ENCODE measurements around the gene FLYWCH1. TPM values are rescaled to one million over a fixed set of nuclear protein-coding genes. Genes with fewer than 3 reads are reported as not detected.
A peak's percentile ranks its signal among the peaks of the same experiment; 100 is the strongest.

The FLYWCH1 gene
- total and polyA plus RNA-seq, 5 donors, result 28.9 to 43.9 (median 36.1) TPM

- Histone ChIP-seq H3K9me3 (ENCODE audit: control insufficient read depth, low read length) (no peaks in the 10 kb centered on the region), H3K4me1 (ENCODE audit: control insufficient read depth, insufficient read depth, low read length) (no peaks in the 10 kb centered on the region), H3K4me3 (ENCODE audit: low read length) (no peak overlapping the region), H3K27me3 (ENCODE audit: control insufficient read depth, insufficient read depth) (no peaks in the 10 kb centered on the region), H3K27ac (ENCODE audit: low read length) (no peak overlapping the region)
- WGBS, result 56% methylated on average over 8 of the region's 8 CpGs
- intact Hi-C loops (cut with DNase I), result no loop called here
- DNase-seq (no peak), ATAC-seq (no peak)
Observed at GRCh38 chr16:2988590-2989099, 76.9 kb downstream of the FLYWCH1 start.

- no peaks in the 10 kb centered on the region for H3K4me1 ChIP-seq (ENCODE audit: control insufficient read depth, insufficient read depth, low read length)
- no peaks in the 10 kb centered on the region for H3K27me3 ChIP-seq (ENCODE audit: control insufficient read depth, insufficient read depth)
- no peak overlapping the region for H3K4me3 ChIP-seq (ENCODE audit: low read length)
- intact Hi-C loops (cut with DNase I), result no loop called here
- peak in 1 of 3 donors; percentile 54 for DNase-seq
- H3K27ac ChIP-seq (ENCODE audit: low read length), result no peak overlapping the region
- 73% methylated on average over 10 of the region's 10 CpGs for WGBS
- H3K9me3 ChIP-seq (ENCODE audit: control insufficient read depth, low read length), result no peaks in the 10 kb centered on the region
- no peak for ATAC-seq
Observed at GRCh38 chr16:2990891-2991290, 79.2 kb downstream of the FLYWCH1 start.

DNA sequence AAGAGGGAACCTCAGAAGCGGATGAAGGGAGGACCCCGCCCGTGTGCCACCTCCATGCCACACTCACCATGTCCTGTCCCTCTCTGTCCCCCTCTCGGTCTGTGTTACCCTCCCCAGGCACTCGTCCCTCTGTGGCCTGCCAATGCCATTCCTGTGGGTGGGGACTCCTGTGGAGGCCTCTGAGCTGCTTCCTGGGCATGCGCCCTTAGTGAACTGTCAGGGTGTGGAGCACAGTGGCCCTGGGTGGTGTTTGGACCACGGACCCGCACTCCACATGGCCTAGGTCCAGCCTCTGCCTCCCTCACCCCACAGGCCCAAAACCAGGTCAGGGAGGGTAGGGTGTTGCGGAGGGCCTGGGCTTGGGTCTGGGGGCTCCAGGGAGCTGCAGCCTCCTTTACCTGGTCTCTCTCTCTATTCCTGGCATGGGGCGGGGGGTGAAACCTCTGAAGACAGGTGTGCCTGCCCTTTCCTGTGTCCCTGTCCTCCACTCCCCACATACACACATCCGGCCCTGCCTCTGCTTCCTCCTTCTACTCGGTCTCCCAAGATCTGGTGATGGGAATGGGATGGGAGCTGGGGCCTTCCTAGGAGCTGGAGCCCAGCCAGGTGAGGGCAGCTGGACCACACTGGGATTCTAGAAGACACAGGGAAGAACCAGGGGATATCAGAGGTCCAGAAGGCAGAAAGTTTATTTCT, 80.0 kb downstream of the FLYWCH1 start:
- ATAC-seq (no peak), DNase-seq (no peak)
- Histone ChIP-seq H3K27ac (ENCODE audit: low read length) (no peak overlapping the region), H3K4me1 (ENCODE audit: control insufficient read depth, insufficient read depth, low read length) (no peaks in the 10 kb centered on the region), H3K4me3 (ENCODE audit: low read length) (no peak overlapping the region), H3K27me3 (ENCODE audit: control insufficient read depth, insufficient read depth) (no peaks in the 10 kb centered on the region), H3K9me3 (ENCODE audit: control insufficient read depth, low read length) (no peaks in the 10 kb centered on the region)
- 89% methylated on average over 12 of the region's 12 CpGs for WGBS
- intact Hi-C loops (cut with DNase I), result no loop called here

DNA sequence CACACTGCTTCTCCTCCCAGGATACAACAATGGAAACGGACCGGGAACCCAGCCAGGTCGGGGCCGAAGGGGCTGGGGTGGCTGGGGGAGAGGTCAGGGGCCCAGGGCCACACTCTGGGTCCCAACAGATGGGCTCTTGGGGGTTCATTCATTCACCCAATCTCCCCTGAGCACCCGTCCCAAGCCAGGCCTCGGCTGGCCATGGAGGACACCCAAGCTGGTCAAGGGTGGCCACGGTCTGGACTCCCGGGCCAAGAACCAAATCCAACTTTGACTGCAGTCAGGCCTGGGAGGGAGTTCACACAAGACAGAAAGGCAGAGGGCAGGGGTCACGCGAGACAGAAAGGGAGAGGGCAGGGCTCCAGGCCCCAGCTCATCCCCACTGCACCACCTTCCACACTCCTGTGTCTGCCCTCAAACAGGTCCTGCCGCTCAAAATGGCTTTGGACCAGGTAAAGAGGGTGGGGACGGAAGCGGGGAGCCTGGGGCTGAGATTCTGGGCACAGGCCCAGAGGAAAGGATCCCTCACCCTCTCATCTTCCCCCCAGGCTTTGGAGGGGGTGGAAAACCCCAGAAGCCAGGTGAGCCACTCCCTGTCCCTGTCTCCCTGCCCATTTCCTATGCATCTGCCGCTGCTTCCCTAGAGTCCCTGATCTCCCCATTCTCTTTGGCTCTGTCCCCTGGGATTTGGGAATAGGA, 80.8 kb downstream of the FLYWCH1 start:
- no peak for DNase-seq
- no peak for ATAC-seq
- Histone ChIP-seq H3K27ac (ENCODE audit: low read length) (no peak overlapping the region), H3K9me3 (ENCODE audit: control insufficient read depth, low read length) (no peaks in the 10 kb centered on the region), H3K27me3 (ENCODE audit: control insufficient read depth, insufficient read depth) (no peaks in the 10 kb centered on the region), H3K4me3 (ENCODE audit: low read length) (no peak overlapping the region), H3K4me1 (ENCODE audit: control insufficient read depth, insufficient read depth, low read length) (no peaks in the 10 kb centered on the region)
- intact Hi-C loops (cut with DNase I), result no loop called here
- WGBS, result 81% methylated on average over 14 of the region's 14 CpGs

DNA sequence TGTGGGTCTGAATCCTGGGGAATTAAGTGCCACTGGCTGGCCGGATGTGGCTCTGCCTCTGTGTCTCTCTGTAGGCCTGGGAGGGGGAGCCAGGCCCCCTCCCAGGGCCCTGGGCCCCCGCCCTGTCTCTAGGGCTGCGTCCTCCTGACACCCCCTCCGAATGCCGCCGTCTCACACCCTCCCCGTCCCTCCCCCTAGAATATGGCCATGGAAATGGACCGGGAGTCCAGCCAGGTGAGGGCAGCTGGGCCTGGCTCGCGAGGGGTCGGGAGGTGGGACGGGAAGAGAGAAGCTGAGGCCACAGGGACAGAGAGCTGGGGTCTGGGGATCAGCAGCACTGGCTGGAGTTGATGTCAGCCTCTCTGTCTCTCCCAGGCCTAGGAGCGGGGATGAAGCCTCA, 84.6 kb downstream of the FLYWCH1 start:
- Histone ChIP-seq H3K27me3 (ENCODE audit: control insufficient read depth, insufficient read depth) (no peaks in the 10 kb centered on the region), H3K4me3 (ENCODE audit: low read length) (no peak overlapping the region), H3K27ac (ENCODE audit: low read length) (no peak overlapping the region), H3K9me3 (ENCODE audit: control insufficient read depth, low read length) (no peaks in the 10 kb centered on the region), H3K4me1 (ENCODE audit: control insufficient read depth, insufficient read depth, low read length) (no peaks in the 10 kb centered on the region)
- intact Hi-C loops (cut with DNase I), result no loop called here
- DNase-seq, result no peak
- 71% methylated on average over 13 of the region's 13 CpGs for WGBS
- ATAC-seq, result no peak

GRCh38 chr16:2999929-3000328, 88.2 kb downstream of the FLYWCH1 start:
- intact Hi-C loops (cut with DNase I), result no loop called here
- no peaks in the 10 kb centered on the region for H3K27me3 ChIP-seq (ENCODE audit: control insufficient read depth, insufficient read depth)
- no peaks in the 10 kb centered on the region for H3K4me1 ChIP-seq (ENCODE audit: control insufficient read depth, insufficient read depth, low read length)
- H3K4me3 ChIP-seq (ENCODE audit: low read length), result no peak overlapping the region
- WGBS, result 74% methylated on average over 6 of the region's 6 CpGs
- H3K27ac ChIP-seq (ENCODE audit: low read length), result no peak overlapping the region
- ATAC-seq (no peak), DNase-seq (no peak)
- no peaks in the 10 kb centered on the region for H3K9me3 ChIP-seq (ENCODE audit: control insufficient read depth, low read length)

GRCh38 chr16:3000540-3000939, 88.8 kb downstream of the FLYWCH1 start:
- no peak overlapping the region for H3K27ac ChIP-seq (ENCODE audit: low read length)
- intact Hi-C loops (cut with DNase I), result no loop called here
- H3K4me3 ChIP-seq (ENCODE audit: low read length), result no peak overlapping the region
- no peaks in the 10 kb centered on the region for H3K27me3 ChIP-seq (ENCODE audit: control insufficient read depth, insufficient read depth)
- WGBS, result 83% methylated on average over 4 of the region's 4 CpGs
- no peaks in the 10 kb centered on the region for H3K4me1 ChIP-seq (ENCODE audit: control insufficient read depth, insufficient read depth, low read length)
- no peak for ATAC-seq
- peak in 1 of 3 donors; percentile 53 for DNase-seq
- H3K9me3 ChIP-seq (ENCODE audit: control insufficient read depth, low read length), result no peaks in the 10 kb centered on the region

Other genes with a start within 250 kb of the FLYWCH1 start
- 10 to 100 TPM; 10.6 to 13.7 (median 12.0) TPM for gene KCTD5, start 229.4 kb upstream of the FLYWCH1 start, total RNA-seq
- 11.1 TPM for gene KCTD5, start 229.4 kb upstream of the FLYWCH1 start, polyA plus RNA-seq
- under 1 TPM; 0.32 to 0.64 (median 0.37) TPM for gene PRSS27, start 191.7 kb upstream of the FLYWCH1 start, total RNA-seq
- gene PRSS27, start 191.7 kb upstream of the FLYWCH1 start, polyA plus RNA-seq, result 0.25 TPM
- 100 to 1,000 TPM; 299 to 352 (median 320) TPM for gene SRRM2, start 159.3 kb upstream of the FLYWCH1 start, total RNA-seq
- 402 TPM for gene SRRM2, start 159.3 kb upstream of the FLYWCH1 start, polyA plus RNA-seq
- gene ELOB, start 134.7 kb upstream of the FLYWCH1 start, total RNA-seq, result 100 to 1,000 TPM; 235 to 320 (median 280) TPM
- 625 TPM for gene ELOB, start 134.7 kb upstream of the FLYWCH1 start, polyA plus RNA-seq
- not detected for gene PRSS33, start 124.4 kb upstream of the FLYWCH1 start, total RNA-seq
- gene PRSS33, start 124.4 kb upstream of the FLYWCH1 start, polyA plus RNA-seq, result not detected
- not detected for gene PRSS41, start 113.5 kb upstream of the FLYWCH1 start, total RNA-seq
- gene PRSS41, start 113.5 kb upstream of the FLYWCH1 start, polyA plus RNA-seq, result not detected
- not detected for gene PRSS21, start 94.7 kb upstream of the FLYWCH1 start, total RNA-seq
- not detected for gene PRSS21, start 94.7 kb upstream of the FLYWCH1 start, polyA plus RNA-seq
- under 1 TPM in 3 of 4 donors, not detected in 1; 0.35 to 0.64 (median 0.51) TPM for gene ZG16B, start 81.6 kb upstream of the FLYWCH1 start, total RNA-seq
- not detected for gene ZG16B, start 81.6 kb upstream of the FLYWCH1 start, polyA plus RNA-seq
- gene PRSS22, start 53.8 kb upstream of the FLYWCH1 start, total RNA-seq, result not detected
- not detected for gene PRSS22, start 53.8 kb upstream of the FLYWCH1 start, polyA plus RNA-seq
- 10 to 100 TPM; 26.6 to 37.2 (median 29.1) TPM for gene FLYWCH2, start 28.7 kb upstream of the FLYWCH1 start, total RNA-seq
- gene FLYWCH2, start 28.7 kb upstream of the FLYWCH1 start, polyA plus RNA-seq, result 44.3 TPM
- gene KREMEN2, start 52.3 kb downstream of the FLYWCH1 start, total RNA-seq, result not detected
- not detected for gene KREMEN2, start 52.3 kb downstream of the FLYWCH1 start, polyA plus RNA-seq
- gene PAQR4, start 57.4 kb downstream of the FLYWCH1 start, total RNA-seq, result 1 to 10 TPM; 4.0 to 8.8 (median 5.5) TPM
- 10.3 TPM for gene PAQR4, start 57.4 kb downstream of the FLYWCH1 start, polyA plus RNA-seq
- 1 to 10 TPM in 2 of 4 donors, not detected in 2; 1.1 to 2.1 TPM for gene PKMYT1, start 68.5 kb downstream of the FLYWCH1 start, total RNA-seq
- gene PKMYT1, start 68.5 kb downstream of the FLYWCH1 start, polyA plus RNA-seq, result 2.1 TPM
- under 1 TPM; 0.14 to 0.46 (median 0.25) TPM for gene CLDN9, start 101.0 kb downstream of the FLYWCH1 start, total RNA-seq
- 0.41 TPM for gene CLDN9, start 101.0 kb downstream of the FLYWCH1 start, polyA plus RNA-seq
- gene CLDN6, start 106.3 kb downstream of the FLYWCH1 start, total RNA-seq, result not detected
- not detected for gene CLDN6, start 106.3 kb downstream of the FLYWCH1 start, polyA plus RNA-seq
- 10 to 100 TPM; 13.8 to 50.8 (median 28.0) TPM for gene TNFRSF12A, start 108.4 kb downstream of the FLYWCH1 start, total RNA-seq
- gene TNFRSF12A, start 108.4 kb downstream of the FLYWCH1 start, polyA plus RNA-seq, result 94.7 TPM
- gene HCFC1R1, start 112.0 kb downstream of the FLYWCH1 start, total RNA-seq, result 10 to 100 TPM; 43.7 to 80.5 (median 64.6) TPM
- 122 TPM for gene HCFC1R1, start 112.0 kb downstream of the FLYWCH1 start, polyA plus RNA-seq
- gene THOC6, start 112.1 kb downstream of the FLYWCH1 start, total RNA-seq, result 10 to 100 TPM; 11.1 to 13.7 (median 13.0) TPM
- 13.1 TPM for gene THOC6, start 112.1 kb downstream of the FLYWCH1 start, polyA plus RNA-seq
- gene BICDL2, start 125.0 kb downstream of the FLYWCH1 start, total RNA-seq, result not detected
- not detected for gene BICDL2, start 125.0 kb downstream of the FLYWCH1 start, polyA plus RNA-seq
- gene MMP25, start 134.6 kb downstream of the FLYWCH1 start, total RNA-seq, result 1 to 10 TPM in 2 of 4 donors, under 1 TPM in 2; 0.72 to 1.7 (median 0.95) TPM
- 0.68 TPM for gene MMP25, start 134.6 kb downstream of the FLYWCH1 start, polyA plus RNA-seq
- gene IL32, start 153.7 kb downstream of the FLYWCH1 start, total RNA-seq, result 10 to 100 TPM; 27.5 to 55.0 (median 37.8) TPM
- 62.8 TPM for gene IL32, start 153.7 kb downstream of the FLYWCH1 start, polyA plus RNA-seq
- not detected for gene ZSCAN10, start 187.4 kb downstream of the FLYWCH1 start, total RNA-seq
- gene ZSCAN10, start 187.4 kb downstream of the FLYWCH1 start, polyA plus RNA-seq, result not detected
- gene ZNF205, start 200.7 kb downstream of the FLYWCH1 start, total RNA-seq, result 10 to 100 TPM in 1 of 4 donors, 1 to 10 TPM in 3; 6.4 to 10.1 (median 9.2) TPM
- 10.9 TPM for gene ZNF205, start 200.7 kb downstream of the FLYWCH1 start, polyA plus RNA-seq
- 1 to 10 TPM; 6.2 to 8.7 (median 7.6) TPM for gene ZNF213, start 223.1 kb downstream of the FLYWCH1 start, total RNA-seq
- gene ZNF213, start 223.1 kb downstream of the FLYWCH1 start, polyA plus RNA-seq, result 7.2 TPM